ENCODE measurements around the gene DVL2.

DVL2 gene

GRCh38 chr17:7234083-7234951 is at the start of gene DVL2:
Gene DVL2, minus strand, starts transcription at chr17:7234517. Its CDS starts 255 bp downstream, at chr17:7234262.
- intact Hi-C loops (cut with DNase I), result no loop called here
- peak; percentile 93 to 99 (median 96) for DNase-seq

- intact Hi-C loops (cut with DNase I), result no loop called here
- no peak for DNase-seq
Measured at GRCh38 chr17:7283471-7284216, 49.3 kb upstream of the DVL2 start.

- no peak for DNase-seq
- intact Hi-C loops (cut with DNase I), result no loop called here
Measured at GRCh38 chr17:7282752-7283321, 48.5 kb upstream of the DVL2 start.

DNA sequence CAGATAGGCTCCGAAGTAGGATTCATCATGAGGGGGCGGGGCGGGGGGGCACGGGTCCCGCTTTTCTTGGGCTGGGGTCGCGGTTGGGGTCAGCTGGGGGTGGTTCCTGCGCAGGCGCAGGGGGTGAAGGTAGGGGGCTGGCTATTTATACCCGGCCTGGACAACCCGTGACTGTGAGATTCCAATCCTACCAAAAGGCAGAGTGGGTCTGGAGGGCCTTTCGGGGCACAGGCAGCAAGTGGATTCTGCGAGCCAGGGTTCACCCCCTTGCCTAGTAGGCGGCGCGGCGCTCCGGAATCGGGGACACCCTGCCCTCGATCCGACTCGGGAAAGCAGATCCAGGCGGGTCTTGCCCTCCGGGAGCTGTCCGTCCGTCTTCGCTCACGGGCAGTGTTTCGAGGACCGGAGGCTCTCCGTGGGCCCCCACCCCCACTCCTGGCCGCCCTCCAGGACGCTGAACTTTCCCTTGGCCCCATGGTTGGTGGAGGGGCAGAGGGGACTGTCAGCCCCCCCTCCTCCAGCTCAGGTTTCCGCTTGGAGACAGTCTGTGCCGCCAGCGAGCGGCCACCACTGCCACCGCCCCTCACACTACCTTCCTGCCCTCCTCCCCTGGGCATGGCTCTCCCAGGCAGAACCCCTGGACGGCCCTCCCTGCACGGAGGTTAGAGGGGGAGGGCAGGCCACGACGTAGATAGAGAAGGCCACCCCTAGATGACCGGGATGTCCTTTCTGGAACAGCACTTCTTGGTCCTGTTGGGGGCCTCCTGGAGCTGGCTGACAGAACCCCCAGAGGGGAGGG is 47.8 kb upstream of the DVL2 start:
- no peak for DNase-seq
- intact Hi-C loops (cut with DNase I), result no loop called here

DNA sequence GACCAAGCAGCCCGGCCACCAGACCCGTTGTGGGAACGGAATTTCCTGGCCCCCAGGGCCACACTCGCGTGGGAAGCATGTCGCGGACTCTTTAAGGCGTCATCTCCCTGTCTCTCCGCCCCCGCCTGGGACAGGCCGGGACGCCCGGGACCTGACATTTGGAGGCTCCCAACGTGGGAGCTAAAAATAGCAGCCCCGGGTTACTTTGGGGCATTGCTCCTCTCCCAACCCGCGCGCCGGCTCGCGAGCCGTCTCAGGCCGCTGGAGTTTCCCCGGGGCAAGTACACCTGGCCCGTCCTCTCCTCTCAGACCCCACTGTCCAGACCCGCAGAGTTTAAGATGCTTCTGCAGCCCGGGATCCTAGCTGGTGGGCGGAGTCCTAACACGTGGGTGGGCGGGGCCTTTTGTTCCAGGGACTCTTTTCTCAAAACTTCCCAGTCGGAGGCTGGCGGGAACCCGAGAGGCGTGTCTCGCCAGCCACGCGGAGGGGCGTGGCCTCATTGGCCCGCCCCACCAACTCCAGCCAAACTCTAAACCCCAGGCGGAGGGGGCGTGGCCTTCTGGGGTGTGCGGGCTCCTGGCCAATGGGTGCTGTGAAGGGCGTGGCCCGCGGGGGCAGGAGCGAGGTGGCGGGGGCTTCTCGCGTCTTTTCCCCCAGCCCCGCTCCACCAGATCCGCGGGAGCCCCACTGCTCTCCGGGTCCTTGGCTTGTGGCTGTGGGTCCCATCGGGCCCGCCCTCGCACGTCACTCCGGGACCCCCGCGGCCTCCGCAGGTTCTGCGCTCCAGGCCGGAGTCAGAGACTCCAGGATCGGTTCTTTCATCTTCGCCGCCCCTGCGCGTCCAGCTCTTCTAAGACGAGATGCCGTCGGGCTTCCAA is 47.0 kb upstream of the DVL2 start, which contains the start of gene SLC2A4:
Gene SLC2A4, plus strand, starts transcription at position 645 of the 879 bp plus-strand sequence. Its CDS starts 217 bp downstream, at position 862.
- DNase-seq, result peak; percentile 64 to 89 (median 80)
- intact Hi-C loops (cut with DNase I), result no loop called here

- intact Hi-C loops (cut with DNase I), result no loop called here
Measured at GRCh38 chr17:7280519-7281073, 46.3 kb upstream of the DVL2 start.

GRCh38 chr17:7279448-7279847 is 45.1 kb upstream of the DVL2 start:
- intact Hi-C loops (cut with DNase I), result no loop called here
- no peak for DNase-seq

More at GRCh38 chr17:7280519-7281073, 46.3 kb upstream of the DVL2 start:
- peak; percentile 66 to 93 (median 86) for DNase-seq

DNA sequence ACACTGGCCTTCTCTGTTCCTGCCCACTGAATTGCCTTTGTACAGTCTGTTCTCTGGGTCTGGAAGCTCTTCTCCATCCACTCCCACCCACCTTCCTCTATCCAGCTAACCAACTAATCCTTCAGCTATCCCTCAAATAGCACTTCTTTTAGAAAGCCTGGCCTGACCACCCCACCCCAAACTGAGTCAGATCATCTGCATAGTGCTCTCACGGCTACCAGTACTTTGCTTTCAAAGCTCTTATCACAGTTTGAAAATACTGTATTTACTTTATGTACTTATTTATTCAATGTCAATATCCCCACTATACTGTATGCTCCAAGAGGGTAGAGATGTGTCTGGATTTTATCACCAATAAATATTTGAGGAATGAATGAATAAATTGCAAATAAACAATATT is 32.5 kb upstream of the DVL2 start:
- intact Hi-C loops (cut with DNase I), result no loop called here
- DNase-seq, result no peak

GRCh38 chr17:7263801-7264078 is 29.4 kb upstream of the DVL2 start:
- DNase-seq, result no peak
- intact Hi-C loops (cut with DNase I), result no loop called here

- intact Hi-C loops (cut with DNase I), result no loop called here
- no peak for DNase-seq
Measured at GRCh38 chr17:7262935-7263800, 28.9 kb upstream of the DVL2 start.

GRCh38 chr17:7262192-7262934 is 28.0 kb upstream of the DVL2 start, which contains the start of gene CLDN7:
Gene CLDN7, minus strand, starts transcription at chr17:7262478. Its CDS starts 435 bp downstream, at chr17:7262043.
- intact Hi-C loops (cut with DNase I), result no loop called here
- DNase-seq, result no peak

DNA sequence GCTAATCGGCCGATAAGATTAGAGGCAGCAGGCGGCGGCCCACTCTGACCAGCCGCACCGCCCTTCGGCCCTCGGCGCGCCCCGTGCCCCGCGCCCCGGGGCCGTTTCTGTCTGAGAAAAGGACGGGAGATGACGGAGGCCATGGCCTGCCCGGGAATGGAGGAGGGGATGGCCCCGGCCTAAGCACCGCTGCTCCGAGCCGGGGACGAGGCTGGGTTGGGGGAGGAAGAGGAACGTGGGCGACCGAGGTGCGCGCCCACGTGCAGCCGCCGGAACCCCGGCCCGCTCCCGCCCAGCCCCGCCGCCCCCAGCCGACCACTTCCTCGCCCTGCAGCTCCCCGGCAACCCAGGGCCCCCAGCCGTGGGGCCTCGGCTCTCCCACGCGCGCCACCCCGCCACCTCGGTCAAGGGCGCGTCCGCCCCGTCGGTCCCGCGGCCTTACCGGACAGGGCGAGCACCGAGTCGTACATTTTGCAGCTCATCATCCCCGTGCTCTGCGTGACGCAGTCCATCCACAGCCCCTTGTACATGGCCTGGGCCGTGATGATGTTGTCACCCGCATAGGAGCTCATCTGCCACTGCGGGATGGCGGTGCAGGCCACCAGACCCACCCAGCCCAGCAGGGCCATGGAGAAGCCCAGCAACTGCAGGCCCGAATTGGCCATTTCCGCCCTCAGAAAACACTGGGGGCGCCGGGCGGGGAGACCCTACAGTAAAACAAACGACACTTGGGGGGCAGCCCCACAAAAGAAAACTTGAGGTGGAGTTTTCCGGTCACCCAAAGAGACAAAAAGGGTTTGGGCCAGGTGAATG is 27.3 kb upstream of the DVL2 start:
- intact Hi-C loops (cut with DNase I), result no loop called here
- DNase-seq, result no peak

- peak in 1 of 42 donors; percentile 23 for DNase-seq
- intact Hi-C loops (cut with DNase I), result no loop called here
Measured at GRCh38 chr17:7260651-7261378, 26.5 kb upstream of the DVL2 start.

GRCh38 chr17:7260151-7260550 is 25.8 kb upstream of the DVL2 start:
- no peak for DNase-seq
- intact Hi-C loops (cut with DNase I), result no loop called here

GRCh38 chr17:7259555-7259889 is 25.2 kb upstream of the DVL2 start:
- intact Hi-C loops (cut with DNase I), result no loop called here
- DNase-seq, result no peak
